Endothelial cell of umbilical vein (primary cell): ENCODE data around the gene MATCAP1. TPM values are rescaled to one million over a fixed set of nuclear protein-coding genes. Genes with fewer than 3 reads are reported as not detected.

ENCODE experiments used
- BruUV-seq: library from RNA; stranded (reverse); fragments of 400-500 nt; replicated peaks from 2 replicates; lab custom pipeline; 2021; lab: Mats Ljungman, UMichigan
- CTCF ChIA-PET: fragments of 300-600, 350-600 bp; sonication (Branson Sonifier 250); formaldehyde crosslinking; loops from one replicate; lab custom pipeline; 2021; ENCODE audit warnings: antibody characterized with exemption, inconsistent platforms; lab: Charles Lee
- POLR2A ChIA-PET: fragments of 300-600, 350-600 bp; sonication (Branson Sonifier 250); formaldehyde crosslinking; loops from one replicate; lab custom pipeline; 2021; ENCODE audit warnings: antibody characterized with exemption, inconsistent platforms; lab: Charles Lee
- DNase-seq: peaks from one replicate; pipeline ENCODE4 v3.0.0-alpha.2; 2011; ENCODE audit warnings: low read depth, low spot score
- FAIRE-seq: peaks from 2 replicates; lab custom pipeline; 2011; peaks lifted over from hg19 to GRCh38; lab: Jason Lieb, UNC
- H2AFZ ChIP-seq: 2 replicates; pipeline ENCODE4 v1.6.0; 2012; ENCODE audit warnings: low read depth, low read length, control low read depth, inconsistent platforms
- H3K27ac ChIP-seq: 2 replicates; pipeline ENCODE4 v1.5.1; 2011; ENCODE audit warnings: low read depth, mild to moderate bottlenecking, control low read depth, low read length, moderate library complexity; ENCODE audit not compliant: insufficient read depth
- H3K27me3 ChIP-seq, 2 experiments: 2 replicates each; pipeline versions ENCODE4 v1.6.0 to v1.6.1; 2011; ENCODE audit warnings: low read length in 2 of 2, mixed read lengths in 1 of 2; ENCODE audit not compliant: control insufficient read depth in 2 of 2, insufficient read depth in 2 of 2
- H3K36me3 ChIP-seq, 2 experiments: 2 replicates in 1 of 2; 3 replicates in 1 of 2; pipeline ENCODE4 v1.5.1; 2011; ENCODE audit warnings: low read length in 2 of 2, mild to moderate bottlenecking in 1 of 2, moderate library complexity in 1 of 2; ENCODE audit not compliant: control insufficient read depth in 2 of 2, insufficient read depth in 2 of 2; ENCODE audit errors: extremely low read depth in 1 of 2
- H3K4me1 ChIP-seq: 3 replicates; pipeline ENCODE4 v1.5.1; 2011; ENCODE audit warnings: mild to moderate bottlenecking, low read length; ENCODE audit not compliant: control insufficient read depth, insufficient read depth; ENCODE audit errors: extremely low read depth
- H3K4me2 ChIP-seq: 2 replicates; pipeline ENCODE4 v1.6.1; 2011; ENCODE audit warnings: low read length, control low read depth, mixed read lengths; ENCODE audit not compliant: insufficient read depth
- H3K4me3 ChIP-seq, 3 experiments: fragments of 200-600 bp in 1 of 3; sonication (generic), shearing (Covaris generic) in 1 of 3; replicated peaks in 1 of 3; 2 replicates each; pipeline ENCODE4 v1.5.1; 2011 to 2016; ENCODE audit warnings: control low read depth in 3 of 3, low read length in 3 of 3, mild to moderate bottlenecking in 2 of 3, inconsistent platforms in 1 of 3, low read depth in 1 of 3, moderate library complexity in 1 of 3; ENCODE audit not compliant: insufficient read depth in 1 of 3
- H3K79me2 ChIP-seq: 2 replicates; pipeline ENCODE4 v1.6.0; 2012; ENCODE audit warnings: low read length, inconsistent platforms; ENCODE audit not compliant: control insufficient read depth, insufficient read depth
- H3K9ac ChIP-seq: replicated peaks from 2 replicates; pipeline ENCODE3; 2011; ENCODE audit warnings: low read length, control low read depth; ENCODE audit not compliant: insufficient read depth; ENCODE audit errors: extremely low read depth
- H3K9me1 ChIP-seq: replicated peaks from 3 replicates; pipeline ENCODE4 v1.6.0; 2011; ENCODE audit warnings: mild to moderate bottlenecking, low read length; ENCODE audit not compliant: control insufficient read depth, insufficient read depth; ENCODE audit errors: extremely low read depth
- H3K9me3 ChIP-seq: replicated peaks from 2 replicates; pipeline ENCODE4 v1.5.1; 2012; ENCODE audit warnings: low read length, inconsistent platforms; ENCODE audit not compliant: control insufficient read depth, insufficient read depth
- H4K20me1 ChIP-seq: replicated peaks from 2 replicates; pipeline ENCODE3; 2011; ENCODE audit warnings: mild to moderate bottlenecking, low read length; ENCODE audit not compliant: control insufficient read depth, insufficient read depth; ENCODE audit errors: extremely low read depth
- EZH2 ChIP-seq: IDR thresholded peaks from 2 replicates; pipeline ENCODE4 v1.6.1; 2012; ENCODE audit warnings: borderline replicate concordance, low read depth, mild to moderate bottlenecking, moderate library complexity, low read length, inconsistent platforms; ENCODE audit not compliant: severe bottlenecking
- GATA2 ChIP-seq: IDR thresholded peaks from 2 replicates; pipeline ENCODE4 v1.7.0; 2011; ENCODE audit warnings: low read depth, mild to moderate bottlenecking, moderate library complexity, mixed read lengths, low read length; ENCODE audit not compliant: insufficient read length, insufficient read depth
- MAX ChIP-seq: IDR thresholded peaks from 2 replicates; pipeline ENCODE4 v1.6.1; 2011; ENCODE audit not compliant: insufficient read depth, insufficient read length
- POLR2A ChIP-seq: IDR thresholded peaks from 2 replicates; pipeline ENCODE4 v1.6.1; 2012; ENCODE audit warnings: low read depth, mild to moderate bottlenecking, control low read depth, low read length
- POLR2AphosphoS5 ChIP-seq: IDR thresholded peaks from 2 replicates; pipeline ENCODE4 v1.6.1; 2012; ENCODE audit warnings: low read depth, mild to moderate bottlenecking, control low read depth, low read length, moderate library complexity; ENCODE audit not compliant: insufficient read depth
- dilution Hi-C: fragments of 300-500 bp; cut with MboI; formaldehyde crosslinking; loops from one replicate; pipeline ENCODE4 v1.15.0; 2019; ENCODE audit warnings: low sequenced_read_pairs; ENCODE audit not compliant: extremely low pct_ligation_motif_present
- intact Hi-C: fragments of 100-400 bp; cut with micrococcal nuclease; formaldehyde crosslinking; loops from one replicate; pipeline ENCODE4 v1.10.0; 2022
- polyA plus RNA-seq, 4 experiments: library from polyadenylated mRNA; depleted of rRNA in 3 of 4; stranded (reverse) in 3 of 4; unstranded in 1 of 4; fragments of >200 nt; gene quantifications; 2 replicates each; pipeline versions ENCODE4 v1.2.1 to v1.2.3, GENCODE V29; 2011 to 2012; ENCODE audit warnings: missing spikeins in 1 of 4
- total RNA-seq: library from RNA; stranded (reverse); gene quantifications from 2 replicates; pipeline ENCODE4 v1.2.3, GENCODE V29; 2021

MATCAP1 gene
- total and polyA plus RNA-seq, 2 donors (not counting 3 experiments of a cell fraction or from before 2014, with no cell fraction given) = 44.5 to 53.3 TPM

- H3K4me1 ChIP-seq = peaks cover 18% of the 10 kb centered on the region
- dilution Hi-C loops (no loop called here), intact Hi-C loops (no loop called here)
- CTCF ChIA-PET = interaction anchor here (0.7 to 3.4 kb wide), 6 partner anchors 8 to 145 kb away, joined by 3 to 23 read pairs (median 6); no protein-coding TSS in a partner anchor
- no peaks in the 10 kb centered on the region for H3K36me3 ChIP-seq
- peak overlapping the region in 1 of 3 experiments; percentile 8 for H3K4me3 ChIP-seq
- peak; percentile 55 for DNase-seq
- TF ChIP-seq EZH2 (peak; percentile 72), POLR2AphosphoS5 (peak; percentile 37), POLR2A (no peak)
- peak overlapping the region; percentile 43 for H3K4me2 ChIP-seq
- peaks cover 36 to 46% of the 10 kb centered on the region in 2 experiments for H3K27me3 ChIP-seq
- H3K9me3 ChIP-seq = no peaks in the 10 kb centered on the region
- peak; percentile 77 for FAIRE-seq
- no peaks in the 10 kb centered on the region for H3K9me1 ChIP-seq
- H4K20me1 ChIP-seq = no peaks in the 10 kb centered on the region
- H3K79me2 ChIP-seq = no peaks in the 10 kb centered on the region
- H2AFZ ChIP-seq = peak overlapping the region; percentile 38
- BruUV-seq = no TSS peak
- H3K27ac ChIP-seq = no peak overlapping the region
- H3K9ac ChIP-seq = no peak overlapping the region
- POLR2A ChIA-PET = no interaction called here
Measured at GRCh38 chr16:67163164-67163998, 20.4 kb downstream of the MATCAP1 start.

GRCh38 chr16:67162506-67163163 is 21.1 kb downstream of the MATCAP1 start:
- Histone ChIP-seq H3K9ac (no peak overlapping the region), H3K36me3 (no peaks in the 10 kb centered on the region), H3K4me1 (peaks cover 18% of the 10 kb centered on the region), H4K20me1 (no peaks in the 10 kb centered on the region), H3K27me3 (peaks cover 36 to 46% of the 10 kb centered on the region in 2 experiments), H3K9me1 (no peaks in the 10 kb centered on the region), H3K9me3 (no peaks in the 10 kb centered on the region), H3K27ac (no peak overlapping the region), H3K4me3 (no peak overlapping the region), H3K4me2 (peak overlapping the region; percentile 43), H3K79me2 (no peaks in the 10 kb centered on the region), H2AFZ (no peak overlapping the region)
- no peak for TF ChIP-seq EZH2
- no peak for TF ChIP-seq MAX
- TF ChIP-seq GATA2 = no peak
- no peak for TF ChIP-seq POLR2A
- dilution Hi-C loops (no loop called here), intact Hi-C loops (no loop called here)
- no TSS peak for BruUV-seq
- ChIA-PET POLR2A (no interaction called here), CTCF (interaction anchor here (0.9 to 3.4 kb wide), 5 partner anchors 7 to 145 kb away, joined by 5 to 23 read pairs (median 8); no protein-coding TSS in a partner anchor)
- FAIRE-seq = no peak
- no peak for DNase-seq
